AML-193 (cell line): Measurements from ENCODE around the gene HNRNPH1.

Experiments used
- DNase-seq, 2 experiments: peaks; one replicate each; lab custom pipeline; 2025; lab: John Stamatoyannopoulos, UW

Gene HNRNPH1

GRCh38 chr5:179621551-179622214, 1.8 kb downstream of the HNRNPH1 start:
- no peak for DNase-seq

DNA sequence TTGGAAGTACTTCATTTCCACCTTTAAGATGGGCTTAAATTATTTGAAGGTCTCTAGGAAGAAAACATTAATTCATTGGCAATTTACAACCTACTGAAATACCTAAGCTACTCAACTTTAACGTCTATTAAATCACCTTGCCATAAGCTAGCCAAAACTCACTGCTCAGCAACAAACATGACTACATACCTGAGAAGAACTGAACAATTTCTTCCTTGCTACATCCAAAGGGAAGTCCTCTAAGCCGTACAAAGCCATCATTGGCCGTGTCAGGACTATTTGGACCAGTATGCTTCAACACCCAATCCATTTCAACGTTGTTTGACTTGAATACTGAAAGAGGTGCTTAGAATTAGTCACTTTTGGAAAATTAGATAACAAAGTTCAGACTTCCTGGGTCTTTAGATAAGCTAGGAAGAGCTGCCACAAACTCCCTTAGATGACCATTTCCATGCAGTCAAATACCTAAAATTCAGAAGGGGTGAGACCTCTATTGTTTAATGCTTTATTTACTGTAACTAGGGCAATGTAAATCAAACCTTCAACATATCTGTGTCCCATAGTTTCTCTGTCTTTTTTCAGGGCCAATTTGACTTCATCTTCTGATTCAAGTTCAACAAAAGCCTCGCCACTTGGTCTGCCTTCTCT, 2.6 kb downstream of the HNRNPH1 start:
- DNase-seq = no peak

- DNase-seq = no peak
Measured at GRCh38 chr5:179620293-179620692, 3.2 kb downstream of the HNRNPH1 start.

DNA sequence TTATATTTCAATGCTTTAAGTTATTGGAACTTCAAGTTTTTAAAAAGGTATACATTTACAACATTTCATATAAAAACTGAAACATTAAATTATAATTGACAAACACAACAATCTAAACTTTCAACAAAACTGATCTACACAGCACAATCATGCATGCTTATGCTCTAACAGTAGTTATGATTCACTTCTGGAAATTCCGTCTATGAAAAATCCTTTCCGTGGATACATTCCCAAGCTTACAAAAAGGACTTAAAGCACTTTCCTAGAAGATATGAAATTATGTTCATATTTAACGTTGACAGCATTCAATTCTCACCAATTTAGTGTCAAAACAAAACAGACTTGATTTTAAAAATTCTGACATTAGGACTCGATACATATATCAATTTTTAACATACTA, 3.7 kb downstream of the HNRNPH1 start:
- DNase-seq = no peak

- DNase-seq = no peak
Measured at GRCh38 chr5:179618923-179619554, 4.4 kb downstream of the HNRNPH1 start.

DNA sequence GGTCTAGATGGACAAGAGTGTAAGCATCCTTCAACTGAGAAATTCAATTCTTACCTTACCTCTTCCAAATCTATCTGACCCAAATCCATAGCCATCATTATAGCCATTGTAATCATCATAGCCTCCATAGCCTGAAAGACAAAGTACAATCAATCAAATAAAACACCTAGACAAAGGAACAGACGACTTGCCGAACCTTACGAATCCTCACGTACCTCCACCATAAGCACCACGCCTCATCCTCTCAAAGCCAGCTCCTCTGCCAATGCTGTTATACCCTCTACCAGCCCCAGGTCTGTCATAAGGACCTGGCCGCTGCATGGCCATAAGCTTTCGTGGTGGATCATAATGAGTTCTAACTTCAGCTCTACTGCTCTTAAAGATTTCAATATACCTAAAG, 5.5 kb downstream of the HNRNPH1 start:
- DNase-seq = no peak

- no peak for DNase-seq
Measured at GRCh38 chr5:179616002-179616594, 7.4 kb downstream of the HNRNPH1 start.

DNA sequence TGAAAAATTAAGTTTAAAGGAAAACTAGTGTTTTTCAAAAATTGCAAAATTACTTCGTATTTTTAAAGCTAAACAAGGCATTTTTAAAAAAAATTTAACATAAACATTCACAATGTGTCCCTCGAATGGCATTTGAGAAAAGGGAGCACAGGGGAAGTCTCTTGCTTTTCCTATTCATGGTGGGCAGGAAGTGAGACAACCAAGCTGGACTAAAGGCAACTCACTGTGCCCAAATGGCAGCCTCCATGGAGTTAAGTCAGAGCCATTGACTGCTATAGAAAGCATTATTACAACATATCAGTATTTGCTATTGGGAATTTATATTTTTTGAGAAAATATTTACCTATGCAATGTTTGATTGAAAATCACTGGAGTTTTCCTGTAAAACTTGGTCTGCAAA, 8.3 kb downstream of the HNRNPH1 start:
- no peak for DNase-seq

DNA sequence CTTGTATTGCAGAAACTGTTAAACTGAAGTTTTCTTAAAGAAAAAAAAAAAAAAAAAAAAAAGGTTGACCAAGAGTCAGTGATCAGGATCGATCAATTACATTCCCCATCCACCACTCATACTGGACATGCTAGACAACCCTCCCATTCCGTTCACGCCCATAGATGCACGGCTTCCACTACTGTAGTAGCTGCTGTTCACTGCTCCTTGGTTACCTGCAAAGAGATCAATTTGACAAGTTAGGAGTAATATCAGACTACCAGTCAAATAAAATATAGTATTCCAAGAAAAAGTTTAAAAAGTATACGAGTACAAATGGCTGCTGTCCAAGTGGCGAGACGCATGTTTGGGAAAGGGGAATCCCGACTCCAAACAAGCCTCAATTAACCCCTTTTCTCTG, 8.7 kb downstream of the HNRNPH1 start:
- no peak for DNase-seq

DNA sequence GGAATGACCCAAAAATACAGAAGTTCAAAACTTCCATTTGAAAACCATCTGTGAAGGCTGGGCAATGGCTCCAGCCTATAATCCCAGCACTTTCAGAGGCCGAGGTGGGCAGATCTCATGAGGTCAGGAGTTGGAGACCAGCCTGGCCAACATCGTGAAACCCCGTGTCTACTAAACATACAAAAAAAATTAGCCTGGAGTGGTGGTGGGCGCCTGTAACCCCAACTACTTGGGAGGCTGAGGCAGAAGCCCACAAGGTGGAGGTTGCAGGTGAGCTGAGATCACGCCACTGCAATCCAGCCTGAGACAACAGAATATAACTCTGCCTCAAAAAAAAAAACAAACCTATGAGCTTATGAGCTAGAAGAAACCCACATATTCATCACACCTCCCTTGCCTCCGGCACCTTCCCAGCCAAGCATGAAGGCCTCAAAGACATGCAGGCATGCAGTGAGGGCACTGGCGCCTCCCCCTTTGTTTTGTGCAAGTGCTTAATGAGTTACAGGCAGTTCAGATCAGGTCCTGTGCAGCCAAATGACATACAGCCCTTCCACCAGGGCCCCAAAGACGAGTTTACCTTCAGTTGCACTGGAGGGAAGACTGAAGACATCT, 9.9 kb downstream of the HNRNPH1 start:
- DNase-seq = no peak

DNA sequence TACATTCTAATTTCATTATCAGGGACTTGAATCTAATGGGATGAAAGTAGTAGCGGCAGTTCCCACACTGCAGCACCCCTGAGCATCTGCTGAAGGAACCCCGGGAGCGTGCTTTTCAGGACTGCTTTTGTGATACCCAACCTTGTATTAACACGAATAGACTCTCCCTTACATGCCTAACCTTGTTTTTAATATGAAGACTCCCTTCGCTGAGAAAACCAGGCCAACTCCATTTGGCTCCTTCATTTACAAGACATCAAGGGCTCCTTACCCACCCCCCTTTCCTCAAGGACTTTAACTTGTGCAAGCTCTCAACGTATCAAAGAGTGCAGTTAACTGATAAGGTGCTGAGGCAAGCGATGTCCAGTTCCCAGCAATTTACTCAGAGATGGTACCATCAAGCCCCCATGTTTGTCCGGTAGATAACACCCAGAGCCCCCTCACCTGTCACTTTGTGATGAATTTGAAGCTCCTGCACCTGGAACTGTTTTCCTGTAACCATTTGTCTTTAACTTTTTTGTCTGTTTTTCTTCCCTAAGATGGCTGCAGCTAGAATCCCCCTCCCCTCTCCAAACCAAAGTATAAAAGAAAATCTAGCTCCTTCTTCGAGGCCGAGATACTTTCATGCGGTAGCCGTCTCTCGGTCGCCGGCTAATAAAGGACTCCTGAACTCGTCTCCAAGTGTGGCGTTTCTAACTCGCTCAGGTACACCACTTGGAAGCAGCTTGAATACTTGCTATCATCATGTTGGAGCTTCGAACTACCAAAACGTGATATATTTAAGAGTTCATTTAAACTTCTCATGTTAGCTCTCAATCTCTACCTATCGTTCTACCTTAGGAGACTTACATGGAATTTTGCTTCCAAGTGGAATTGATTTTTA, 10.7 kb downstream of the HNRNPH1 start:
- DNase-seq = no peak

DNA sequence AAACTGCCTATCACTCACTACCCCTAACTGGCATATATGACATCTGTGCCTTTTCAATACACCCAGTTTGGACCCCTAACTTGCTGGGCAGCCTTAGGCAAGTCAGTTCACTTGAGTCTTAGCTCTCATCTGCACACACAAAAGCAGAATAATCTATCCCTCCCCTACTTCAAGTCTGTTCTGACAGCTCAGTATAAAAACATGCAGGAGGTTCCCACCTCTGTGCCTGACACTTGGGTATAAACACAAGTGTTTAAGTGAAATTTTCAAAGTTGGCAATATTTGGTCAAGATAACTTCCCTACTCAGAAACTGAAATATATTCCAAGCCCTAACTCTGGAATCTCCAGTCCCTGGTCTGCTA, 12.6 kb downstream of the HNRNPH1 start:
- DNase-seq = no peak

DNA sequence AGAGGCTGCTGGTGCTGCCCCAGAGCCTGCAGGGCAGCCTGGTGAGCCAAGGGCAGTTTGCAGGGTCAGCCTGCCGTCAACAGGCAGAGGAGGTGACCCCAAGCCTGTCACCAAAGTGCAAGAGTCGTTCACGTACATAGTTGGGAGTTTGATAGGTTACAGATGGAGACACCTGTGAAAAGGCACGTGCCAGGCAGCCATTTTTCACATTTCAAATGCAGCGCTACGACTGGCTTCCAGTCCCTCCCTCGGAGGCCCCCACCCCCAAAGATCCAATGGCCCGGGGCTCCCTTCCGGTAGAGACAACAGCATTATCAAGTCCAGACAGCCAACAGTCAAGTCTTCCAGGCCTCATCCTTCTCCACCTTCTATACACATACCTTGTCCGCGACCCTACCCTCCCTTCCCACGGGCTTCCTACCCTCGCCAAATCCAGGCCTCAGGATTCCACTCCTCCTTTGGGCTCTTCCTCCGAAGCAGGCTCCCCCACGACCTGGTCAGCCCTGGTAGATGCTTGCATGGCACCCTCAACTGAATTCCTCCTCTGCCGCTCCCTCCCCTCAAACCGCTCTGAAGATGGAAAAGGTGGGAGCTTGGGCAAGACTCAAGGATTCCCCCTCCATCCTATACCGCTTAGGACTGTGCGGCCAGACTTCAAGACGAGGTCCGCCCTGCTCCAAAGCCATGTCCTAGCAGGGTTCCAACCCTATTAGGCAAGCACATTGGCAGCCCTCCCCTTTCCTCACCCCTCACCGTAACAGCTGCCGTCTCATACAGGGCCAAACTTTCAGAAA, 13.2 kb downstream of the HNRNPH1 start:
- no peak for DNase-seq

DNA sequence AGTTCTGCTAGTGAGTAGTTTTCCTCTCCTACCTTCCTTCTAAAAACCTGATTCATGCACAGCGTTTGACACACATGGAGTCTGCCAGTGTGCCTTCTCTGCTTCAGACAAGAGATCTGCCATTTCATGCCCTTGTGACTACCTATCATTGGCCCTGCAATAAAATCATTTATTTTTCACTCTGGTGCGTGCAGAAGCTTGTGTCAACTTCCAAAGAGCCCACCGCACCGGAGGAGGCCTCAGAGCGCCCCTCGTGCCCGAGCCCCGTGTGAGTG, 13.7 kb downstream of the HNRNPH1 start:
- no peak for DNase-seq

GRCh38 chr5:179608131-179608581, 15.3 kb downstream of the HNRNPH1 start:
- peak; percentile 16 to 25 for DNase-seq

GRCh38 chr5:179607160-179607931, 16.1 kb downstream of the HNRNPH1 start:
- no peak for DNase-seq

DNA sequence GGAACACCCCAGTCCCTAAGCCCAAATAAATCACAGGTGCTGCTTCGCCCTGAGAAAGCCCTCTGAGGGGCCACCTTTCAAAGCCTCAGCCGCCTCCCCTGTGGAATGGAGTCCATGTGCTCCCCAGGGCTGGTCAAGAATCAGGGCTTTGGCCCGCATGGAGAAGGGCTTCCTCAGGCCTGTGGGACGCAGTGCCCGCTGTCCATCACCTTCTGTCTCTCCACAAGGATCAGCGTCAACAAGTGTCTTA, 16.6 kb downstream of the HNRNPH1 start:
- DNase-seq = no peak

DNA sequence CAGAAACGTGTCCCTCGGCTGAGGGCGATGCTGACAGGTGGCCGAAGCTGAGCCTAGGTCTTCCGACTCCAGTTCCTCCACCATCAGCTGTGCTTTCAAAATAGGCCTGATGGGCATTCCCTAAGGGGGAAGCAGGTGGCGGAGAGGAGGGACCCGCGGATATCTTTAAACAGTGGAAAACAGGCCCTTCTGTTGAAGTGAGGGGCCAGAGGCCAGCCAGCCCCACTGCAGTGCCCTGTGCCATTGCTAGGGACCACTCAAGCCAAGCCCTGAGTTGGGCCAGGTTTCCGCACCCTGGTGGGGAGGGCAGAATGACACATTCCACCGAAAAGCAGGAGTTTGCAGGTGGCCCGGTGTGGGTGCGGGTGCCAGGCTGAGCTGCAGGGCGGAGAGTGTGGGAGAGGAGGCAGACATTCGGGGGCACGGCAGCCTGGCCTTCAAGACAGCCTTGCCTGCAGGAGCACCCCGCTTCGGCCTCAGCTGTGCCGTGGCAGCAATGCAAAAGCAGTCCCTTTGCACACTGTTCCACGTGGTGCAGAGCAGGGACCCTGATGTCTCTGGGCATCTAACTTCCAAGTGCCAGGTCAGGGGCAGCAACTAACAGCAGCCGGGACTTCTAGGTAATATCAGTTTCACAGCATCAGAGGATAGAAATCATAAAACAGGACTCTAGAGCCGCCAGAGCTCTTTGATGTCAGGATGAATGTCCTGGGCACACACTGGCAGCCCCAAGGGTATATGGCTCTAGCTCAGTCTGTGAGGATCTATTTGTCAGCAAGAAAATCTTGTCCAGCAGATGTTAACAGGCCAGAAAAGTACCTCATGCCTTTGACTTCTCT, 17.2 kb downstream of the HNRNPH1 start:
- DNase-seq = no peak

DNA sequence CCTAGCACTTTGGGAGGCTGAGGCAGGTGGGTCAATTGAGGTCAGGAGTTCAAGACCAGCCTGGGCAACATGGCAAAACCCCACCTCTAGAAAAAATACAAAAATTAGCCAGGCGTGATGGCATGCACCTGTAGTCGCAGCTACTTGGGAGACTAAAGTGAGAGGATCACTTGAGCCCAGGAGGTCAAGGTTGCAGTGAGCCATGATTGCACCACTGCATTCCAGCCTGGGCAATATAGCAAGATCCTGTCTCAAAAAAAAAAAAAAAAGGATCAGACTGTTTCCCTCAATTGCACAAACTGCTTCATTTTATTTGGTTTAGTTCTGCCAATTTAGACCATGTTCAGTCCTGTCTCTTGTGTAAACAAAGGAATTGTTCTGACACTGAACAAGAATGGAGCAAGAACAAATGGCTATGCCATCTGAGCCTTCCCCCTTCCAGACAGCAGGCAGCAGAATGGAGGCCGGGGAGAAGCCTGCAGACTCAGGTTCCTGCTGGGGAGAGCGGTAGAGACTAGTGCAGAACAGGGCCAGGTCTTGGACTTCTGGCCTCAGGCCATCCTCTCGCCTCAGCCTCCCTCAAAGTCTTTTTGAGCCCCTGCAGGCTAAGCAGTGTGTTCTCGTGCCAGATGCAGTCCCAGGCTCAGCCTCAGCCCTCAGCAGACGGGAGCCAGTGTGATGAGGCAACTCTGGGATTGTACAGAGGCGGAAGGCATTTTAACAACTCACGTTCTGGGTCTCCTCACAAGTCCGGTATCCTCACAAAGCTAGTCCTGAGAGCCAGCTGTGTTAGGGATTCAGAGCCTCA, 18.2 kb downstream of the HNRNPH1 start:
- DNase-seq = no peak
